Omental fat pad (tissue), 4 donors: ENCODE data around the gene KCNMB4. TPM values are rescaled to one million over a fixed set of nuclear protein-coding genes. Genes with fewer than 3 reads are reported as not detected.

Experiments
- ATAC-seq: fragments of 150-250 bp; one replicate; pipeline ENCODE4 v1.9.1; 2016; ENCODE audit warnings: mild to moderate bottlenecking, moderate library complexity; ENCODE audit not compliant: low FRiP score
- DNase-seq: peaks from one replicate; pipeline ENCODE4 v3.0.0-alpha.2; 2019; ENCODE audit warnings: low spot score
- small RNA-seq: library from RNA; depleted of rRNA; stranded (forward); fragments of <200 nt; gene quantifications from one replicate; pipeline ENCODE3, GENCODE V24; 2016
- total RNA-seq, 4 donors: library from RNA; depleted of rRNA; stranded (reverse); fragments of >200 nt; gene quantifications; one replicate each; pipeline ENCODE4 v1.1.0, GENCODE V29; 2016
- TF ChIP-seq, protein P1 (sequence below), 3 donors: fragments of 450-650 bp; IDR thresholded peaks; one replicate each; pipeline ENCODE4 v1.5.1; 2016 to 2017; ENCODE audit warnings: antibody characterized with exemption in 3 of 3, mild to moderate bottlenecking in 3 of 3, moderate library complexity in 2 of 3

Gene KCNMB4
- total RNA-seq, 4 donors from 2014 or later, result 1.3 to 4.4 (median 2.1) TPM

DNA sequence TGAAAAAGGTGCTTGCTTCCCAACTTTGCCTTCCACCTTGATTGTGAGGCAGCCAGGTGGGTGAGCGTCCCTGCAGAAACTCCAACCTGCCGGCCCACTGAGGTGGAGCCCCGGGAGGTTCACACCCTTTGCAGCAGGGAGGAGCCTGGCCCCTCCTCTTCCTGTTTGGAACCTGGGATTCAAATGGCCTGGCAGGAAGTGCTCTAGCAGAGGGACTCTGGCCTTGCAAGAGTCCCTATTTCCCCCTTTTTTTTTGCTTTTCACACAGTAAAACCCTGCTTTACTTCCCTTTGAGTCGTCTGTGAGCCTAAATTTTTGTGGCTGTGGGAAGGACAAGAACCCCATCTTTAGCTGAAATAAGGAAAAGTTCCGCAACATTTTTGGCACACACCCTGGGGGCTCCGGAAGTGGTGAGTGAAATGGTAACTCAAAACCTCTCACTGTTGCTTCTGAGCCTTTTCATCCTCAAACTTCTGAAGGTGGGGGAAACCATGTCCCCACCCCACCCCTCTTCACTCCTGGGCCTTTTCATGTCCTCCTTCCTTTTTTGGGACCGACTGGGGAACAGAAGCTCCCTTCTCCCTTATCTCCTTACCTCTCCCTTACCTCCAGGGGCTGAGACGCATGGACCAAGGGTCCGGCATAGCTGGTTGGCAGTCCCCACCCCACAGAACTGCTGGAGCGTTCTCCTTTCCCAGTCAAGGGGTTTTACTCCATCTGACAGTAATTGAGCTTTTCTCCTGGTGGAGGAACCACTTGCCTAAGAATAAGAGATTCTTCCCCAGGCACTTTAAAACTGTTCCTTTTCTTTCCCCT lies 102.0 kb downstream of the KCNMB4 start:
- DNase-seq, result no peak
- TF ChIP-seq, protein P1, sequence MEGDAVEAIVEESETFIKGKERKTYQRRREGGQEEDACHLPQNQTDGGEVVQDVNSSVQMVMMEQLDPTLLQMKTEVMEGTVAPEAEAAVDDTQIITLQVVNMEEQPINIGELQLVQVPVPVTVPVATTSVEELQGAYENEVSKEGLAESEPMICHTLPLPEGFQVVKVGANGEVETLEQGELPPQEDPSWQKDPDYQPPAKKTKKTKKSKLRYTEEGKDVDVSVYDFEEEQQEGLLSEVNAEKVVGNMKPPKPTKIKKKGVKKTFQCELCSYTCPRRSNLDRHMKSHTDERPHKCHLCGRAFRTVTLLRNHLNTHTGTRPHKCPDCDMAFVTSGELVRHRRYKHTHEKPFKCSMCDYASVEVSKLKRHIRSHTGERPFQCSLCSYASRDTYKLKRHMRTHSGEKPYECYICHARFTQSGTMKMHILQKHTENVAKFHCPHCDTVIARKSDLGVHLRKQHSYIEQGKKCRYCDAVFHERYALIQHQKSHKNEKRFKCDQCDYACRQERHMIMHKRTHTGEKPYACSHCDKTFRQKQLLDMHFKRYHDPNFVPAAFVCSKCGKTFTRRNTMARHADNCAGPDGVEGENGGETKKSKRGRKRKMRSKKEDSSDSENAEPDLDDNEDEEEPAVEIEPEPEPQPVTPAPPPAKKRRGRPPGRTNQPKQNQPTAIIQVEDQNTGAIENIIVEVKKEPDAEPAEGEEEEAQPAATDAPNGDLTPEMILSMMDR (IDR thresholded peaks at IDR 0.05), result no peak
- ATAC-seq, result no peak

DNA sequence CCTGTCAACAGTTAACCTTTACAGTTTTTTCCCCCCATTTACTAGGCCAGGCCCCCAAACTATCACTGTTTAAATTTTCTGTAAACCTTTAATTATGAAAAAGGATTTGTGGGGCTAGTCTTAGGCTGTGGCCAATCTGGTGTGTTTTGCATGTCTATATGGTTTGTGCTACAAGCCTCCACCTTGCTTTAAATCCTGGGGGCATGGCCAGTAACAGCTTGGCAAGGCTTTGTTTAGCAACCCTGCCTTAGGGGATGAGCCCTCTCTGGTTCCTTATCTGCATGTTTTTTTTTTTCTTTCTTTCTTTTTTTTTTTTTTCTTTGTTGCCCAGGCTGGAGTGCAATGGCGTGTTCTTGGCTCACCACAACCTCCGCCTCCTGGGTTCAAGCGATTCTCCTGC lies 102.7 kb downstream of the KCNMB4 start:
- DNase-seq (no peak), ATAC-seq (no peak)
- TF ChIP-seq, protein P1 (IDR thresholded peaks at IDR 0.05), result no peak

DNA sequence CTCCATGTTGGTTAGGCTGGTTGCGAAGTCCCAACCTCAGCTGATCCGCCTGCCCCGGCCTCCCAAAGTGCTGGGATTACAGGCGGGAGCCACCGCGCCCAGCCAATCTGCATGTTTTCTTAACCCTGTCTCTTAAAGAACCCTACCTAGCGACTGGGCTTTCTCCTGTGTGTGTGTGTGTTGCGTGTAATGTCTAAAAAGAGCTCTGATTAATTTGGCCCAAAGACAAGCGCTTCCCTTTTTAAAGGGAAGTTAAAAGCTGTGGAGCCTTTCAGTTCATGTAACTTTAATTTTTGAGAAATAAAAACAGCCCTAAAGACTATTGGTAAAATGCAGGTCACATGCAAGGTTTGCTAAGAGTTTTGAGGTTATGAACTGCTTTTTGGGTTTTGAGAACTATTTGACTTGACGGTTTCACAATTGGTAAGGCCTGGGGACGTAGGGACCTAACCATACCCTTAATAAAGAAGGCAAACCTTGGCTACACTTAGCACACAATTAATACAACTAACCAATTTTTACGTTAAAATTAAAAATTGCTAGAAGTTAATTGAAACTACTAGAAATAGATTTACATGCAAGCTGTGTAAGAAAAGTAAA lies 103.2 kb downstream of the KCNMB4 start:
- TF ChIP-seq, protein P1 (IDR thresholded peaks at IDR 0.05), result no peak
- ATAC-seq (no peak), DNase-seq (no peak)

DNA sequence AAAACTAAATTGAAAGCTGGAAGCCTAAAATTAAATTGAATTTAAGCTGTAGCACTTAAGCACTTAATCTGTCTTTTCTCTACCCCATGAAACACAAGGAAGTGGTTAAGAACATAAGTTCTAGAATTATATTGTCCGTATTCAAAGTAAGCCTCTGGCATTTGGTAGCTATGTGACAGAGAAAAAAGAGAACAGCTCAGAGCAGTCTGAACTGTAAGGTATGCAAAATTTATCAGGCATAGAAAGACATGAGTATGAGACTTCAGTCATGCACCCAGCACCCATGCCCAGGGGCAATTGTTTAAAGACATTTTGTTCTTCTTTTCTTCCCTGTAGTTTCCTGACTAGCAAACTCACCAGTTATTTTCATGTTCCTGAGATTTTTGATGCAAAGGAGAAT lies 116.7 kb downstream of the KCNMB4 start:
- TF ChIP-seq, protein P1 (IDR thresholded peaks at IDR 0.05), result no peak
- ATAC-seq (no peak), DNase-seq (no peak)

Small RNA genes within 50 kb of the gene (small RNA-seq; reads per million reads assigned to genes)
- not detected for gene RNU4-65P

Other genes starting within 250 kb of the KCNMB4 start
- gene CNOT2, start 122.9 kb upstream of the KCNMB4 start, total RNA-seq, result 100 to 1,000 TPM; 122 to 155 (median 144) TPM